HG02885 (cell line): ENCODE data around the gene GLS.
"Not testable (repeated sequence)": the region's sequence is repeated elsewhere in the genome, so short reads cannot be mapped to it uniquely, and the experiment has no call there.

Experiments
- ATAC-seq: cut with Tn5 transposase; IDR thresholded peaks from one replicate; pipeline ENCODE4 v1.9.1; 2021; ENCODE audit warnings: mild to moderate bottlenecking; ENCODE audit not compliant: unreplicated experiment, poor library complexity

GLS gene

GRCh38 chr2:190854726-190855125 lies 25.9 kb upstream of the GLS start:
- no peak for ATAC-seq

GRCh38 chr2:190855245-190855644 lies 25.4 kb upstream of the GLS start:
- no peak for ATAC-seq

DNA sequence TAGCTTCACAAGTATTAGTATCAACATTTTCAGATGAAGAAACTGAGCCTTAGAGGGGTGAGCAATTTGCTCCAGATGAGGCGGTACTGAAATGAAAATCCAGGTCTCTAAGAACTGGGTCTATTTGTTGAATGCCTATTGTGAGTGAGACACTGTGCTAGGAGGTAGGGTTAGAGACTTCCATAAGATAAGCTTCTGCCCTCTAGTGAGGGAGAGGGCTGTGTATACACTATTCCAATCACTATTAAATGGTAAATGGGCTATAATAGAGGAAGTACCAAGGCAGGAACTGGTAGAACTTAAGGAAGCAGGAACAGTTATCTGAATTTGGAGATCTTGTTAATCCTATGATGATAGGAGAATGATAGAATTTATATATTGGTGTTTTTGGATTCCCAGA lies 23.6 kb upstream of the GLS start:
- no peak for ATAC-seq

GRCh38 chr2:190858817-190859216 lies 21.8 kb upstream of the GLS start:
- no peak for ATAC-seq

GRCh38 chr2:190859347-190860297 lies 21.0 kb upstream of the GLS start:
- no peak for ATAC-seq

DNA sequence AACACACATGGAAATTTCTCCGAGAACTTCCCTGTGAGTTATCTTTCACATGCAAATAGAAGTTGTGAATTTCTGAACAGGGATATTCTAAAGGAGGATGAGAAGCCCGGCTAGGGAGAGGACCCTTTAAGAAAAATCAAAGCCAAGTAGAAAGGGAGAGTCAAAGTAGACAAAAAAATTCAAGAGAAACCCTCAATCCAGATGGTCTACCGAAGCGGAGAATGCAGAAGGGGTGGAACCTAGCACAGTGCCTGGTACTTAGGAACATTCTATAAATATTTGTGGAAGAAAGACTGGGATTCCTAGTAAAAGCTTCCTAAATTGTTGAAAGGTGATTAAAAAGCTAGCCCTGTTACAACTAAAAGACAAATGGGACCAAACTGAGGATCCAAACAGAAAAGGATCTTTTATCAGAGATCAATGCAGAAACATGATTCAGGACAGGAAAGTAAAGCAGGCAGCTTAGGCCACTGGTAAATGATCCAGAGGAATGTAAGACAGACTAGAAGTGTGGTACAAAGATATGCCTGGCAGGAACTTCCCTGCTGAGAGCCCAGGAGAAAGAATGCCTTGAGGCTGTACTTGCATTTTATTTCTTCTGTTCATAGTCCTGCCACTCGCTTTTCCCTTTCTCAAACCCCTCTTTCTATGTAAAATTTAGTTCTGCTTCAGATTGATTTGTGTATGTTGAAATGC lies 19.5 kb upstream of the GLS start:
- ATAC-seq = no peak

DNA sequence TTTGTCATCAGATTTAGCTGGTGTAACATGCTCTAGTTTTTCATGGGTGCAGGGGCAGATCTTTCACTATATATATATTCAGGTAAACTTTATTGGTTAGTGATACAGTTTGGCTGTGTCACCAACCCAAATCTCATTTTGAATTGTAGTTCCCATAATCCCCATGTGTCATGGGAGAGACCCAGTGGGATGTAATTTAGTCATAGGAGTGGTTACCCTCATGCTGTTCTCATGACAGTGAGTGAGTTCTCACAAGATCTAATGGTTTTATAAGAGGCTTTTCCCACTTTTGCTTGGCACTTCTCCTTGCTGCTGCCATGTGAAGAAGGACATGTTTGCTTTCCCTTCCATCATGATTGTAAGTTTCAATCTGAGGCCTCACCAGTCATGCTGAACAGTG lies 18.5 kb upstream of the GLS start:
- ATAC-seq = not testable (repeated sequence)

- ATAC-seq = no peak
These were observed 18.0 kb upstream of the GLS start for GRCh38 chr2:190862571-190862991.

- ATAC-seq = no peak
These were observed 16.7 kb upstream of the GLS start for GRCh38 chr2:190863946-190864345.

DNA sequence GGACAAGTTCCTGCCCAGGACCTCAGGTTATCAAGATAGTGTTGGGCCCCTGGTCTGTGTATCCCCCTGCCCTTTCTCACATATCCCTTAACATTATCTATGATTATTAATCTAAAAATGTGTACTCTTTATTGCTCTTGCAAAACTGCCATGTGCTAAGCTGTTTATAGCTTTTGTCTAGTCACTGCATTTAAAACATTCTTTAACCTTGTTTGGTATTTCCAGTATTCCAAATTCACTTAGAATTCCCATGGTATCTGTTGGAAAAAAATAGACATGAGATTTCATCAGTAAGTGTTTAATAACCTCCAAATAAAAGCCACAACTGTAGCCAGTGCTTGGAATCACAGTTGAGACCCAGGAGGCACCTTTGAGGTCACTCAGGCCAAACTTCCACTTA lies 16.2 kb upstream of the GLS start:
- no peak for ATAC-seq

DNA sequence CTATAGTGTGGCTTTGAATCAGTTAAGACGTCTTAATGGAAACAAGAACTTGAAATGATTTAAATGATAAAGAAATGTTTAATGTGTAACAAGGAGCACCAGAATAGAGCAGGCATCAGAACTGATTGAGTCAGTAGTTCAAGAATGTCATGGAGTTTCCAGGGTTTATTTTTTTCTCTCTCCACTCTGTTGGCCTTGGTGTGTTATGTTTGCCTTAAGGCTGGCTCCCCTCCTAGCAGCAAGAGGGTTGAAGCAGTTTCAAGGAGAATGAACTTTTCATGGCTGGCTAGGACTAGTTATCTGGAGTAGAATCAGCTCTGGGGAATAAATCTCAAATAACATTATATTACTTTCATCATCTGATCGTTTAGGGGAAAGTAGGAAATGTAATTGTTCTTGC lies 13.4 kb upstream of the GLS start:
- ATAC-seq = no peak

DNA sequence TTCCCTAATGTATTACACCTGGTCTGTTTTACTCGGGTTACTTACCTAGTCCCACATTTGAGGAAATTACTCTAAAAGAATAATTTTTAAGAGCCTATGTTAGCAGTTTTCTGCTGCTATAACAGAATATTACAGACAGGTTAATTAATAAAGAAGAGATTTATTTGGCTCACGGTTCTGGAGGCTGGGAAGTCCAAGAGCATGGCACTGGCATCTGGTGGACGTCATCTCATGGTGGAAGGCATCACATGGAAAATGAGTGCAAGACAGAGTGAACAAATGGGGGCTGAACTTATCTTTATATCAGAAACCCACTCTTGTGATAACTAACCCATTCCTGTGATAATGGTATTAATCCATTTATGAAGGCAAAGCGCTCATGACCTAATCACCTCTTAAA lies 12.8 kb upstream of the GLS start:
- ATAC-seq = no peak

- ATAC-seq = no peak
These were observed 10.9 kb upstream of the GLS start for GRCh38 chr2:190869721-190870120.

DNA sequence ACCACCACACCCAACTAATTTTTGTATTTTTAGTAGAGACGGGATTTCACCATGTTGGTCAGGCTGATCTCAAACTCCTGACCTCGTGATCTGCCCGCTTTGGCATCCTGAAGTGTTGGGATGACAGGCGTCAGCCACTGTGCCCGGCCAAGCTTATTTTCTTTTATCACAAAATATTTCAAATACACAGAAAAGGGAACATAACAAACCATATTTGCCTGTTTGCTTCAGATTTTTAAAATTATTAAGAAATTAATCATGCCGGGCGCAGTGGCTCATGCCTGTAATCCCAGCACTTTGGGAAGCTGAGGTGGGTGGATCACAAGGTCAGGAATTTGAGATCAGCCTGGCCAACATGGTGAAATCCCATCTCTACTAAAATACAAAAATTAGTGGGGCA lies 7.2 kb upstream of the GLS start:
- ATAC-seq = not testable (repeated sequence)

DNA sequence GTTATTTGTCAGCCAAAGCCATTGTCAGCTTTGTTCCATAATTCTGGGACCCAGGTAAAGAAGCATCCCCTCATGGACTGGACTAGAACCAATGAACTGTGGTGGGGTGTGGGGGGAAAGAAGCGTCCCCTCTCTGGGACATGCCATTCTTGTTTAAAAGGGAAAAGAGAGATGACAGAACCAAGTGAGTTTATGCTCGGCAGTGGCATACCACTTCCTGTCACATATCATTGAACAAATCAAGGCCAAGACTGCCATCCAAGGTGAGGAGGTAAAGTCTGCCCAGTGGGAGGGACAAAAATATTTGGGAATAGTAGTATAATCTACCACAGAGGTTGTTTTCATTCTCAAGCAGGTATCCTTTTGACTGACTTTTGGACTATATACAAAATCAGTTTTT lies 4.7 kb upstream of the GLS start:
- no peak for ATAC-seq

GRCh38 chr2:190876631-190877030 lies 4.0 kb upstream of the GLS start:
- ATAC-seq = no peak

- ATAC-seq = no peak
These were observed 3.2 kb upstream of the GLS start for GRCh38 chr2:190877436-190877835.

DNA sequence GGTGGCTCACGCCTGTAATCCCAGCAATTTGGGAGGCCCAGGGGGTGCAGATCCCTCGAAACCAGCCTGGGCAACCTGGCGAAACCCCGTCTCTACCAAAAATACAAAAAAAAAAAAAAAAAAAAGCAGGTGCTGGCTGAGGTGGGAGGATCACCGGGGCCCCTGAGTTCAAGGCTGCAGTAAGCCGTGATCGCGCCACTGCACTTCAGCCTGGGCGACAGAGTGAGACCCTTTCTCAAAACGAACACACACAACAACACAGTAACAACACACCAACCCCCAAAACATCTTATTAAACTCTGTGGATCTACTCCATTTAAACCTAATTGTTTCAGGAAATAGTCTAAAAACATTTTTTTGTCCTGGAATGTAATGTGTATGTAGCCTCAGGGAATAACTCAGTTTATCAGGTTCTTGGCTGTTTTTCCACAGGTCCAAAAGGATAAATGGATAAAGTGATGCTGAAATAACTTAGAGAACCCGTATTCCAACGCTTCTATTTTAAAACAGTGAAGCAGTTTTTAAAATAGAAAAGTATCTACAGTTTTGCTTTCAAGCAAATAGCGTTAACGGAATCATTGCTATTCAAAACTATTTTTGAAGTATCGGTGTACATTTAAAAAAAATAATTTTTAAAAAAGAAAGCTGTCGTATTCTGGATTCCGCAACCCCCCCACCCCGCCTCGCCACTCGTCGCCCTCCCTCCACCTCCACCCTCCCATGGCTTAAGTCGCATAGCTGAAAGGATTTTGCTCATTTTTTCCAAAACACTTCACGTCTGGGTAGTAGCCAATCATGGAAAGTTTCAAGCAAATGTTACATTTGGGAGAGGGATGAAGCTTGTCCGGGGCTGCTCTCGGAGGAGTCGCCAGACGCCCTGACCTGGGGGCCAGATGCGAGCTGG lies 895 bp upstream of the GLS start:
- peak; percentile 0 for ATAC-seq

DNA sequence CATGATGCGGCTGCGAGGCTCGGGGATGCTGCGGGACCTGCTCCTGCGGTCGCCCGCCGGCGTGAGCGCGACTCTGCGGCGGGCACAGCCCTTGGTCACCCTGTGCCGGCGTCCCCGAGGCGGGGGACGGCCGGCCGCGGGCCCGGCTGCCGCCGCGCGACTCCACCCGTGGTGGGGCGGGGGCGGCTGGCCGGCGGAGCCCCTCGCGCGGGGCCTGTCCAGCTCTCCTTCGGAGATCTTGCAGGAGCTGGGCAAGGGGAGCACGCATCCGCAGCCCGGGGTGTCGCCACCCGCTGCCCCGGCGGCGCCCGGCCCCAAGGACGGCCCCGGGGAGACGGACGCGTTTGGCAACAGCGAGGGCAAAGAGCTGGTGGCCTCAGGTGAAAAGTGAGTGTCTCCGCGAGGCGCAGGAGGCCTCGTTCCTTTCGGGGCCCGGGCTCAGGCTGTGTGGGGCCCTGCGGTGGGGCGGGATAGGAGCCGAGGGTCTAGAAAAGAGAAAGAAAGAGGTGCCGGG lies 520 bp downstream of the GLS start:
- ATAC-seq = no peak

- ATAC-seq = peak; percentile 54
These were observed 1.2 kb downstream of the GLS start for GRCh38 chr2:190881598-190882410.
